Activated T-cell treated with anti-CD3 and anti-CD28 coated beads for 4 hours (primary cell): ENCODE results near the gene PNKP.

ENCODE experiments used
- DNase-seq: peaks from one replicate; pipeline ENCODE4 v3.0.0-alpha.2; 2020

The PNKP gene

GRCh38 chr19:49812997-49813861, 54.1 kb downstream of the PNKP start, which contains the start of gene FUZ:
TSS of gene FUZ (minus strand) at chr19:49813292. CDS start at chr19:49813106, 186 bp downstream.
- peak; percentile 80 for DNase-seq

- DNase-seq, result no peak
These were observed 54.9 kb downstream of the PNKP start for GRCh38 chr19:49812452-49812996.

- no peak for DNase-seq
These were observed 56.0 kb downstream of the PNKP start for GRCh38 chr19:49811328-49811727.
